Bronchus fibroblast of lung (primary cell): ENCODE data around the gene TBC1D3. TPM values are rescaled to one million over a fixed set of nuclear protein-coding genes. Genes with fewer than 3 reads are reported as not detected.

Source experiments
- total RNA-seq: library from RNA; depleted of rRNA; stranded (reverse); fragments of >200 nt; gene quantifications from 2 replicates; pipeline ENCODE4 v1.2.3, GENCODE V29; 2015

The TBC1D3 gene
- not detected in 2 replicates for total RNA-seq

GRCh38 chr17:38192455-38192854, at the start of gene TBC1D3:
Gene TBC1D3, minus strand, starts transcription at chr17:38192555. Its CDS starts 1,526 bp downstream, at chr17:38191029.

Other genes starting within 250 kb of the TBC1D3 start
- 1.6 and 2.0 TPM in 2 replicates for gene TBC1D3L, start 203.5 kb downstream of the TBC1D3 start, total RNA-seq
- gene TBC1D3D, start 188.6 kb downstream of the TBC1D3 start, total RNA-seq, result not detected in 2 replicates
- not detected in 2 replicates for gene TBC1D3C, start 123.9 kb downstream of the TBC1D3 start, total RNA-seq
- not detected in 2 replicates for gene TBC1D3E, start 64.6 kb downstream of the TBC1D3 start, total RNA-seq
- 33.9 and 35.1 TPM in 2 replicates for gene MRPL45, start 104.6 kb upstream of the TBC1D3 start, total RNA-seq
- not detected in 2 replicates for gene GPR179, start 151.4 kb upstream of the TBC1D3 start, total RNA-seq
- 5.2 and 9.2 TPM in 2 replicates for gene SOCS7, start 159.3 kb upstream of the TBC1D3 start, total RNA-seq
- gene ARHGAP23, start 235.9 kb upstream of the TBC1D3 start, total RNA-seq, result 35.6 and 49.5 TPM in 2 replicates